SK-N-MC (cell line): ENCODE measurements around the gene LVRN.

Experiments used
- EZH2 ChIP-seq: fragments of 200-600 bp; sonication (generic); IDR thresholded peaks from one replicate; pipeline ENCODE4 v1.6.1; 2017; ENCODE audit warnings: antibody characterized with exemption
- POLR2AphosphoS5 ChIP-seq: IDR thresholded peaks from 2 replicates; pipeline ENCODE4 v1.6.1; 2012; ENCODE audit warnings: mild to moderate bottlenecking, low read depth, low read length, borderline replicate concordance

GRCh38 chr5:115995351-115995750, 33.1 kb downstream of the LVRN start:
- TF ChIP-seq EZH2 (no peak), POLR2AphosphoS5 (no peak)
